ENCODE measurements around the gene CD177. TPM values are rescaled to one million over a fixed set of nuclear protein-coding genes. Genes with fewer than 3 reads are reported as not detected.
"Not testable (repeated sequence)": the region's sequence is repeated elsewhere in the genome, so short reads cannot be mapped to it uniquely, and the experiment has no call there.

The CD177 gene
- total RNA-seq, 1 donor: 5.4 TPM

DNA sequence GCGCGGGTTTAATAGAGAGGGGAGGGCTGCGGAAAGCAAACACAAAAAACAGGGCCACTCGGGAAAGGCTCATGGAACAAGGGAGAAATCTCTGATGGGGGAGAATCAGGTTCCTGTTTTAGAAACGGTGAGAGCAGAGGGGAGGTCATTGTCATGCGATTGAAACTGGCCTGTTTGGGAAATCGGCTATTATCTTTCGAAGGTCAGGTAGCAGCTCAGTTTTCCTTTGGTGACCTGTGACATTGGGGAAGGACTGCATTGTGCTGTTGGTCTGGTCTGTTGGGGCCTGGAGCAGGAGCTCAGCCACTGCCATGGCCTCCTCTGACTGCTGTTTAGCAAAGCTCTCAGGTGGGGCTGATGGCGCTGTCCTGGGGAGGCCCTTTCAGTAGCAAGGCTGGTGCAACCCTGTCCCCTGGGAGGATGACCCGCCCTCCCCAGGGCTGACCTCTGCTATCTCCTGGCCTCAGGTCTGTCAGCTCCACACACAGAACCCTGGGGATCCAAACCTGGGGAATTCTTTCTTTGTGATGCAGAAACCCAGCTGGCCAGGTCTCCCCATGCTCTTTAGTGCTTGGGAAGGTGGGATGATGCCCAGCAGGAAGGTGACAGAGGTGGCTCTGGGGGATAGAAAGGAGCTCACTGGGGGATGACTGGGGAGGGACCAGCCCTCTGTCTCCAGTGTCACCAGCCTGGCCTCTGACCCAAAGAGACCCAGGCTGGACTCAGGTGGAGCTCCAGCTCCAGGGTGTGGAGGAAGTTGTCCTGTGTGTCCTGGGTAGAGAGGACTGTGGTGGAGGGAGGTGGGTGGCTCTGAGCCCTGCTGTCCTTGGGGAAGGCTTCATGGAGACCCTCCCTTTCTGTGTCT lies 21.2 kb upstream of the CD177 start:
- DNase-seq (ENCODE audit: low read depth in 2 of 3, low spot score in 2 of 3): no peak

DNA sequence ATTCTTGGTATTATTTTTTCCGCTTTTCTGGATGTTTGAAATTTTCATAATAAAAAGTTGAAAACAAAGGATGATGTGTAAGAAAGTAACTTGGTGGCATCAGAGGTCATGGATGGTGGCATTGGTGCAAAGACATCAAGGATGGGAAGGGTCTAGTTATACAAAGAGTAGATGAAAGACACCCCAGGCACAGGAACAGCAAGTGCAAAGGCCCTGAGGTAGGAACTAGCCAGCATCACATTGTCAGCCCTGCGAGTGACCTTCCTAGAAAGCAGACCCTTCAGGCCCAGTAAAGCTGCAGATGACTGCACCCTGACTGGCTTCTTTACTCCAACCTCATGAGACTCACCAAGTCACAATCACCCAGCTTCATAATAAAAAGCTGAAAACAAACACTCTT lies 17.0 kb upstream of the CD177 start:
- DNase-seq (ENCODE audit: low read depth in 2 of 3, low spot score in 2 of 3): not testable (repeated sequence)

- no peak for DNase-seq (ENCODE audit: low read depth in 2 of 3, low spot score in 2 of 3)
Measured at GRCh38 chr19:43337737-43338136, 15.7 kb upstream of the CD177 start.

GRCh38 chr19:43338530-43338929 lies 15.0 kb upstream of the CD177 start:
- no peak for DNase-seq (ENCODE audit: low read depth in 2 of 3, low spot score in 2 of 3)

DNA sequence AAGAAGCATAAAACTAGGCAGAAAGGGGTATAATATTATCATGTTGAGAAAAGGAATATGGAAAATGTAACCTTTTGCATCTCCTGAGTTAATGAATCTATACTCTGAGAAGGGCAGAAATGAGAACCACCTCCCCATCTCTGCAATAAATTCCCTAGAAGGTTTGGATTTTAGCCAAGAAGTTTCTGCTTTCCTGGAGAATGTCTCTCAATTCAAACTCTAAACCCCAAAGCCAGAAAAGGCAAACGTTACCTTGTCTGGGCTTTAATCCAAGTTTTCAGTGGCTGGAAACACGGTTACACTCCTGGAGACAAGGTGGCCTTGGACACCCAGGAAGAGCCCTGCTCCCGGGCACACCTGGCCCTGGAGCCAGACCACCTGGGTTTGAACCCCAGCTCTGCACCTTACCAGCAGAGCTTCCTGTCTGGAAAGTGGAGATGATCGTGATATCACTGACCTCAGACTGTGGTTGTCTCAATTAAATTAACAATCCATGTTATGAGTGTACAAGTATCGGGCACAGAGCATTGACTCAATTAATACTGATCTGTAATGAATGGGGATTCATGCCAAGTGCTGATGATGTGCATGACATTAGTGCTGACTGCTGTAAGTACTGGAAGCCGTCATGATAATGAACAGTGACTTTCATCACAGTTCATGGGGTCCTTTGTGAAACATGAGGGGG lies 14.1 kb upstream of the CD177 start:
- DNase-seq (ENCODE audit: low read depth in 2 of 3, low spot score in 2 of 3): not testable (repeated sequence)

DNA sequence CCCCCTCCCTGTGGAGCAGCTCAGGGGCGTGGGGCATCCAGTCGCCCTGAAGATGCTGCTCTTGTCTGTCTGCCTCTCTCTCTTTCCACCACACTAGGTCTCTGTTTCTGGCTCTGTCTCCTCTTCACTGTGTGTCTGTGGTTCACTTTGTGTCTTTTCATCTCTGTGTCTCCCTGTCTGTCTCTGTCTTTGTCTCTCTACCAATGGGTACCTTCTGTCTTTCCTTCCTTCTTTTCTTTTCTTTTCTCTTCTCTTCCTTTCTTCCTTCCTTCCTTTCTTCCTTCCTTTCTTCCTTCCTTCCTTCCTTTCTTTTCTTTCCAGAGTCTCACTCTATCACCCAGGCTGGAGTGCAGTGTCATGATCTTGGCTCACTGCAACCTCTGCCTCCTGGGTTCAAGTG lies 13.4 kb upstream of the CD177 start:
- DNase-seq (ENCODE audit: low read depth in 2 of 3, low spot score in 2 of 3): not testable (repeated sequence)

GRCh38 chr19:43341098-43341497 lies 12.4 kb upstream of the CD177 start:
- not testable (repeated sequence) for DNase-seq (ENCODE audit: low read depth in 2 of 3, low spot score in 2 of 3)

GRCh38 chr19:43342104-43342503 lies 11.4 kb upstream of the CD177 start:
- DNase-seq (ENCODE audit: low read depth in 2 of 3, low spot score in 2 of 3): not testable (repeated sequence)

- DNase-seq (ENCODE audit: low read depth in 2 of 3, low spot score in 2 of 3): peak in 1 of 3 donors; percentile 32
Measured at GRCh38 chr19:43344347-43344925, 9.1 kb upstream of the CD177 start.

GRCh38 chr19:43349813-43350212 lies 3.7 kb upstream of the CD177 start:
- not testable (repeated sequence) for DNase-seq (ENCODE audit: low read depth in 2 of 3, low spot score in 2 of 3)

GRCh38 chr19:43351998-43352746 lies 1.3 kb upstream of the CD177 start:
- DNase-seq (ENCODE audit: low read depth in 2 of 3, low spot score in 2 of 3): no peak

- no peak for DNase-seq (ENCODE audit: low read depth in 2 of 3, low spot score in 2 of 3)
Measured at GRCh38 chr19:43354305-43354627, 780 bp downstream of the CD177 start.

DNA sequence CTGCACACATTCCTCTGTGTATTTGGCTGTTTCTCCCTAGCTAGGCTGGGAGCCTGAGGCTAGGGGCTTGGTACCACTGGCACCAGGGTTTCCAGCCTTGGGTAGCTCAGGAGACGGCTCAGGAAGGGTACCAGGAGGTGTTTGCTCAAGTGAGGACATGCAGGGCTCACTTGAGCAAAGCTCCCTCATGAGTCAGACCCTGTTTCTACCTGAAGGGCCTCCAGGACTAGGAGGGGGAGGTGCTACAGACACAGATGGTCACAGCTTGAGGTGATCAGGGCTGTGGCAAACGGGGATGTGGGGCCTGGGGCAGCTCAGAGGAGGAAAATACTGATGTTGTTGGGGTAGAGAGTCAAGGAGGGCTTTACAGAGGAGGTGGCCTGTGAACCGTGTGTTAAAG lies 3.3 kb downstream of the CD177 start:
- DNase-seq (ENCODE audit: low read depth in 2 of 3, low spot score in 2 of 3): not testable (repeated sequence)

- DNase-seq (ENCODE audit: low read depth in 2 of 3, low spot score in 2 of 3): no peak
Measured at GRCh38 chr19:43362179-43362578, 8.7 kb downstream of the CD177 start.

DNA sequence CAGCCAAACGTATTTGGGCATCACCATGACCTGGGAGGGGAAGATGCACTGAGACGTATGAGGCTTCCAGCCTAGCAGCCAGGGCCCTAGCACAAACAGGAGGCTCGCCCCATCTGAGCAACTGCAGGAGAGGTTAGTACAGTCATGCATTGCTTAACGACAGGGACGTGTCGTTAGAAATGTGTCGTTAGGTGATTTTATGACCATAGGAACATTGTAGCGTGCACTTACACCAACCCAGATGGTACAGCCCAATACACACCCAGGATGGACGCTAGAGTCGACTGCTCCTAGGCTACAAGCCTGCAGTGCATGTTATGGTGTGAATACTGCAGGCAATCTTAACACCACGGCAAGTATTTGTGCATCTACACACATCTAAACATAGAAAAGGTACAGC lies 9.3 kb downstream of the CD177 start:
- no peak for DNase-seq (ENCODE audit: low read depth in 2 of 3, low spot score in 2 of 3)

- not testable (repeated sequence) for DNase-seq (ENCODE audit: low read depth in 2 of 3, low spot score in 2 of 3)
Measured at GRCh38 chr19:43365677-43366076, 12.2 kb downstream of the CD177 start.

- no peak for DNase-seq (ENCODE audit: low read depth in 2 of 3, low spot score in 2 of 3)
Measured at GRCh38 chr19:43367822-43368221, 14.3 kb downstream of the CD177 start.

GRCh38 chr19:43368897-43369296 lies 15.4 kb downstream of the CD177 start:
- not testable (repeated sequence) for DNase-seq (ENCODE audit: low read depth in 2 of 3, low spot score in 2 of 3)

DNA sequence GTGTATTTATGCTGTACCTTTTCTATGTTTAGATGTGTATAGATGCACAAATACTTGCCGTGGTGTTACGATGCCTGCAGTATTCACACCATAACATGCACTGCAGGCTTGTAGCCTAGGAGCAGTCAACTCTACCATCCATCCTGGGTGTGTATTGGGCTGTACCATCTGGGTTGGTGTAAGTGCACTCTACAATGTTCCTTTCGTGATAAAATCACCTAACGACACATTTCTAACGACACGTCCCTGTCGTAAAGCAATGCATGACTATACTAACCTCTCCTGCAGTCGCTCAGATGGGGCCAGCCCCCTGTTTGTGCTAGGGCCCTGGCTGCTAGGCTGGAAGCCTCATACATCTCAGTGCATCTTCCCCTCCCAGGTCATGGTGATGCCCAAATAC lies 18.4 kb downstream of the CD177 start:
- DNase-seq (ENCODE audit: low read depth in 2 of 3, low spot score in 2 of 3): no peak

GRCh38 chr19:43372462-43372861 lies 19.0 kb downstream of the CD177 start:
- DNase-seq (ENCODE audit: low read depth in 2 of 3, low spot score in 2 of 3): no peak

DNA sequence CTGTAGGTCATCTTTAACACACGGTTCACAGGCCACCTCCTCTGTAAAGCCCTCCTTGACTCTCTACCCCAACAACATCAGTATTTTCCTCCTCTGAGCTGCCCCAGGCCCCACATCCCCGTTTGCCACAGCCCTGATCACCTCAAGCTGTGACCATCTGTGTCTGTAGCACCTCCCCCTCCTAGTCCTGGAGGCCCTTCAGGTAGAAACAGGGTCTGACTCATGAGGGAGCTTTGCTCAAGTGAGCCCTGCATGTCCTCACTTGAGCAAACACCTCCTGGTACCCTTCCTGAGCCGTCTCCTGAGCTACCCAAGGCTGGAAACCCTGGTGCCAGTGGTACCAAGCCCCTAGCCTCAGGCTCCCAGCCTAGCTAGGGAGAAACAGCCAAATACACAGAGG lies 24.1 kb downstream of the CD177 start:
- DNase-seq (ENCODE audit: low read depth in 2 of 3, low spot score in 2 of 3): not testable (repeated sequence)

Data from hematopoietic multipotent progenitor cell (in vitro differentiated cells).